ENCODE measurements around the gene ZNF76.

ZNF76 gene

GRCh38 chr6:35317483-35318195 lies 58.1 kb downstream of the ZNF76 start:
- no peak for TF ChIP-seq CTCF (IDR thresholded peaks at IDR 0.05; ENCODE audit: unreplicated experiment in 3 of 3)
- Mint-ChIP-seq H3K27ac (peak overlapping the region; percentile 55 to 88 (median 68)), H3K4me1 (peaks cover 15% of the 10 kb centered on the region), H3K27me3 (ENCODE audit: low read depth) (peaks cover 8% of the 10 kb centered on the region), H3K36me3 (ENCODE audit: low read depth) (no peaks in the 10 kb centered on the region), H3K4me3 (peak overlapping the region; percentile 85 to 86 (median 85)), H3K9me3 (no peaks in the 10 kb centered on the region)

- H3K27me3 Mint-ChIP-seq (ENCODE audit: low read depth) = peaks cover 4% of the 10 kb centered on the region
- H3K4me3 Mint-ChIP-seq = peak overlapping the region; percentile 85 to 86 (median 85)
- no peaks in the 10 kb centered on the region for H3K9me3 Mint-ChIP-seq
- H3K4me1 Mint-ChIP-seq = peaks cover 15% of the 10 kb centered on the region
- peak overlapping the region; percentile 55 to 88 (median 68) for H3K27ac Mint-ChIP-seq
- TF ChIP-seq CTCF (IDR thresholded peaks at IDR 0.05; ENCODE audit: unreplicated experiment in 3 of 3) = no peak
- no peaks in the 10 kb centered on the region for H3K36me3 Mint-ChIP-seq (ENCODE audit: low read depth)
Observed at GRCh38 chr6:35318196-35319171, 58.9 kb downstream of the ZNF76 start.

GRCh38 chr6:35319346-35320030 lies 60.0 kb downstream of the ZNF76 start:
- Mint-ChIP-seq H3K36me3 (ENCODE audit: low read depth) (no peaks in the 10 kb centered on the region), H3K27me3 (ENCODE audit: low read depth) (peaks cover 4% of the 10 kb centered on the region), H3K4me3 (peak overlapping the region in 1 of 3 experiments; percentile 43), H3K4me1 (peaks cover 15% of the 10 kb centered on the region), H3K27ac (no peak overlapping the region), H3K9me3 (no peaks in the 10 kb centered on the region)
- TF ChIP-seq CTCF (IDR thresholded peaks at IDR 0.05; ENCODE audit: unreplicated experiment in 3 of 3) = no peak

GRCh38 chr6:35320031-35320410 lies 60.5 kb downstream of the ZNF76 start:
- H3K4me3 Mint-ChIP-seq = peak overlapping the region in 2 of 3 experiments; percentile 10 to 30
- TF ChIP-seq CTCF (IDR thresholded peaks at IDR 0.05; ENCODE audit: unreplicated experiment in 3 of 3) = no peak
- no peaks in the 10 kb centered on the region for H3K9me3 Mint-ChIP-seq
- peaks cover 4% of the 10 kb centered on the region for H3K27me3 Mint-ChIP-seq (ENCODE audit: low read depth)
- no peaks in the 10 kb centered on the region for H3K36me3 Mint-ChIP-seq (ENCODE audit: low read depth)
- H3K4me1 Mint-ChIP-seq = peaks cover 15% of the 10 kb centered on the region
- H3K27ac Mint-ChIP-seq = no peak overlapping the region

- no peak overlapping the region for H3K27ac Mint-ChIP-seq
- TF ChIP-seq CTCF (IDR thresholded peaks at IDR 0.05; ENCODE audit: unreplicated experiment in 3 of 3) = no peak
- no peaks in the 10 kb centered on the region for H3K36me3 Mint-ChIP-seq (ENCODE audit: low read depth)
- no peak overlapping the region for H3K4me3 Mint-ChIP-seq
- H3K9me3 Mint-ChIP-seq = no peaks in the 10 kb centered on the region
- peaks cover 15% of the 10 kb centered on the region for H3K4me1 Mint-ChIP-seq
- H3K27me3 Mint-ChIP-seq (ENCODE audit: low read depth) = peaks cover 4% of the 10 kb centered on the region
Observed at GRCh38 chr6:35321091-35321490, 61.6 kb downstream of the ZNF76 start.
